ENCODE measurements around the gene KRT14.

Gene KRT14

DNA sequence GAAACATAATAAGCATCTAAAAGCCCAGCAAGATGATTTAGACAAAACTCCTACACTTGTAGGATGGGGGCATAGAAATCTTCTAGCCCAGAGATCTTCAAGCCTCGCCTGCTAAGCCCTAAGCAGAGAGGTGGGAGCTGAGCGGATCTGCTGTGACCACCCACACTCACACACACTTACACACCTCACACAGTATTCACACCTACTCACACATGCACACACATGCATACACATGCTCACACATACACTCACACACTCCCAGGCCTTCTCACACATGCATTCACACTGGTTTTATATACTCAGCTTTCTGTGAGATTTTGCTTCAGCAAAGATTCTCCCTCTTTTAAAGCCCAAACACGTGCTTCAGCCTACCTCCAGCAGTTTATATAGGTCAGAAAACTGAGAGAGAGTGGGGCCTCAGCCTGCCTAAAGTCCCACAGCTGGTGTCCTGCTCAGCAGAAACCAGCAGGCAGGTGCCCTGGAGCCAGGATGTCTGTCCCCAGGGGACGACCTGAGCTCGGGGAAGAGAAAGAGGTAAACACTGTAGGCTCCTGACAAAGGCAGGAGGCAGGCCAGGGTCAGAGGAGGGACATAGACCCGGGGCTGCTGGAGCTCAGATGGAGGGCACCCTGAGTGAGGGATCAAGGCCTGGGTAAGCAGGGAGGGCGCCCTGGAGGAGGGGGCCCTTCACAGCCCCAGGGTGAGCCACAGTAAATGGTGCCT, 46.6 kb downstream of the KRT14 start:
- H3K4me3 ChIP-seq (ENCODE audit: low read length in 2 of 2), result peak overlapping the region in 1 of 2 donors; percentile 55
- H2BK5ac ChIP-seq (ENCODE audit: low read length), result peak overlapping the region; percentile 3
- H4K91ac ChIP-seq (ENCODE audit: low read depth, low read length, poor library complexity), result no peak overlapping the region
- H3K23ac ChIP-seq (ENCODE audit: low read depth, low read length, poor library complexity), result no peak overlapping the region
- DNase-seq (ENCODE audit: low spot score), result no peak
- peaks cover 0 to 19% of the 10 kb centered on the region in 2 donors for H3K4me1 ChIP-seq (ENCODE audit: control insufficient read depth in 2 of 2, insufficient read depth in 1 of 2, low read depth in 1 of 2, low read length in 2 of 2)
- H3K27ac ChIP-seq (replicated peaks; ENCODE audit: low read length), result no peak overlapping the region
- no peak overlapping the region for H2BK12ac ChIP-seq (ENCODE audit: low read length)
- peaks cover 0 to 2% of the 10 kb centered on the region in 2 donors for H3K9me3 ChIP-seq (replicated peaks in 1 of 2; ENCODE audit: control insufficient read depth in 2 of 2, insufficient read depth in 1 of 2, low read depth in 1 of 2, low read length in 2 of 2)
- no peak overlapping the region for H3K14ac ChIP-seq (ENCODE audit: low read length)
- H2BK15ac ChIP-seq (ENCODE audit: low read length), result no peak overlapping the region
- no peak overlapping the region for H2AFZ ChIP-seq (ENCODE audit: low read length)
- H3K18ac ChIP-seq (ENCODE audit: low read length), result peak overlapping the region; percentile 45
- no peak overlapping the region for H3K4me2 ChIP-seq (ENCODE audit: insufficient read depth, low read length, poor library complexity, severe bottlenecking)
- H2AK5ac ChIP-seq (ENCODE audit: low read depth, low read length), result no peak overlapping the region
- H3K9ac ChIP-seq (ENCODE audit: low read depth, low read length, poor library complexity), result no peak overlapping the region
- peaks cover 0 to 5% (median 0%) of the 10 kb centered on the region in 3 experiments for H3K27me3 ChIP-seq (ENCODE audit: control insufficient read depth in 3 of 3, insufficient read depth in 3 of 3, low read depth in 1 of 3, low read length in 3 of 3)
- no peak overlapping the region for H2BK120ac ChIP-seq (ENCODE audit: low read depth, low read length)
- H3K79me1 ChIP-seq (ENCODE audit: low read depth, low read length), result no peaks in the 10 kb centered on the region
- no peak overlapping the region for H3K4ac ChIP-seq (ENCODE audit: low read length)
- no peaks in the 10 kb centered on the region for H3K36me3 ChIP-seq (replicated peaks in 1 of 2; ENCODE audit: control insufficient read depth in 2 of 2, insufficient read depth in 2 of 2, low read length in 2 of 2)
- WGBS, 2 donors (ENCODE audit: extremely low coverage in 2 of 2, insufficient read length in 2 of 2, insufficient replicate concordance in 1 of 2), result no CpG with 5 or more reads among the region's 7 CpGs
- H4K8ac ChIP-seq (ENCODE audit: low read depth, low read length), result no peak overlapping the region

DNA sequence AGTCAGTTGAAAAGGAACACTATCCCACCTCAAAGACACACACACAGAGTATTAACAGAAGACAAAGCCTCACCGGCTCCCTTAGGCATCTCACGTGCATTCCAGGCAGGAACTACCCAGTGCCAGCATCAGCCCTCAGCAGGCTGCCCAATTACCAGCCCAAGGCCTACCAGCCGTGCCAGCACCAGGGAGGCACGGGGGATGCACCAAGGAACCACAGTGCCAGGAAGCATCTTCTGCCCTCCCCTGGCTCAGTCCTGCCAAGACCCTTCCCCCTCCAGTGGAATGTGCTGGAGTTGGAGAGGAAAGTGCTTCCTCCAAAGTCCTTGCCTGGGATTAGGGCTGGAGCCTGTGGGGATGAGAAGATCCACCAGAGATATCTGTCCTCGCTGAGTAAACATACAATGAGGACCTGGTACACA, 47.6 kb downstream of the KRT14 start:
- no peak overlapping the region for H3K14ac ChIP-seq (ENCODE audit: low read length)
- H2BK5ac ChIP-seq (ENCODE audit: low read length), result peak overlapping the region; percentile 30
- peak overlapping the region; percentile 87 for H3K18ac ChIP-seq (ENCODE audit: low read length)
- no peak overlapping the region for H3K4me2 ChIP-seq (ENCODE audit: insufficient read depth, low read length, poor library complexity, severe bottlenecking)
- H3K9ac ChIP-seq (ENCODE audit: low read depth, low read length, poor library complexity), result no peak overlapping the region
- peaks cover 0 to 5% (median 0%) of the 10 kb centered on the region in 3 experiments for H3K27me3 ChIP-seq (ENCODE audit: control insufficient read depth in 3 of 3, insufficient read depth in 3 of 3, low read depth in 1 of 3, low read length in 3 of 3)
- H4K8ac ChIP-seq (ENCODE audit: low read depth, low read length), result no peak overlapping the region
- no peak overlapping the region for H3K4me3 ChIP-seq (ENCODE audit: low read length in 2 of 2)
- no peak for DNase-seq (ENCODE audit: low spot score)
- no peaks in the 10 kb centered on the region for H3K36me3 ChIP-seq (replicated peaks in 1 of 2; ENCODE audit: control insufficient read depth in 2 of 2, insufficient read depth in 2 of 2, low read length in 2 of 2)
- H3K23ac ChIP-seq (ENCODE audit: low read depth, low read length, poor library complexity), result no peak overlapping the region
- H2AK5ac ChIP-seq (ENCODE audit: low read depth, low read length), result peak overlapping the region; percentile 9
- peak overlapping the region; percentile 40 for H2BK15ac ChIP-seq (ENCODE audit: low read length)
- H4K91ac ChIP-seq (ENCODE audit: low read depth, low read length, poor library complexity), result no peak overlapping the region
- no peaks in the 10 kb centered on the region for H3K79me1 ChIP-seq (ENCODE audit: low read depth, low read length)
- peaks cover 0 to 2% of the 10 kb centered on the region in 2 donors for H3K9me3 ChIP-seq (replicated peaks in 1 of 2; ENCODE audit: control insufficient read depth in 2 of 2, insufficient read depth in 1 of 2, low read depth in 1 of 2, low read length in 2 of 2)
- WGBS, 2 donors (ENCODE audit: extremely low coverage in 2 of 2, insufficient read length in 2 of 2, insufficient replicate concordance in 1 of 2), result no CpG with 5 or more reads among the region's 5 CpGs
- H2BK12ac ChIP-seq (ENCODE audit: low read length), result no peak overlapping the region
- H3K4ac ChIP-seq (ENCODE audit: low read length), result no peak overlapping the region
- peak overlapping the region; percentile 48 for H2BK120ac ChIP-seq (ENCODE audit: low read depth, low read length)
- peaks cover 0 to 12% of the 10 kb centered on the region in 2 donors for H3K4me1 ChIP-seq (ENCODE audit: control insufficient read depth in 2 of 2, insufficient read depth in 1 of 2, low read depth in 1 of 2, low read length in 2 of 2)
- no peak overlapping the region for H3K27ac ChIP-seq (replicated peaks; ENCODE audit: low read length)
- no peak overlapping the region for H2AFZ ChIP-seq (ENCODE audit: low read length)

- Histone ChIP-seq H3K9ac (ENCODE audit: low read depth, low read length, poor library complexity) (no peak overlapping the region), H3K9me3 (replicated peaks in 1 of 2; ENCODE audit: control insufficient read depth in 2 of 2, insufficient read depth in 1 of 2, low read depth in 1 of 2, low read length in 2 of 2) (peaks cover 0 to 2% of the 10 kb centered on the region in 2 donors), H3K18ac (ENCODE audit: low read length) (peak overlapping the region; percentile 41), H3K4ac (ENCODE audit: low read length) (no peak overlapping the region), H3K79me1 (ENCODE audit: low read depth, low read length) (no peaks in the 10 kb centered on the region), H3K27ac (replicated peaks; ENCODE audit: low read length) (no peak overlapping the region), H4K91ac (ENCODE audit: low read depth, low read length, poor library complexity) (no peak overlapping the region), H4K8ac (ENCODE audit: low read depth, low read length) (no peak overlapping the region), H3K23ac (ENCODE audit: low read depth, low read length, poor library complexity) (no peak overlapping the region), H2BK15ac (ENCODE audit: low read length) (no peak overlapping the region), H3K14ac (ENCODE audit: low read length) (no peak overlapping the region), H2AK5ac (ENCODE audit: low read depth, low read length) (peak overlapping the region; percentile 9), H2BK120ac (ENCODE audit: low read depth, low read length) (peak overlapping the region; percentile 48), H3K4me2 (ENCODE audit: insufficient read depth, low read length, poor library complexity, severe bottlenecking) (no peak overlapping the region), H3K27me3 (ENCODE audit: control insufficient read depth in 3 of 3, insufficient read depth in 3 of 3, low read depth in 1 of 3, low read length in 3 of 3) (peaks cover 0 to 5% (median 0%) of the 10 kb centered on the region in 3 experiments), H3K36me3 (replicated peaks in 1 of 2; ENCODE audit: control insufficient read depth in 2 of 2, insufficient read depth in 2 of 2, low read length in 2 of 2) (no peaks in the 10 kb centered on the region), H2BK12ac (ENCODE audit: low read length) (peak overlapping the region; percentile 0), H3K4me3 (ENCODE audit: low read length in 2 of 2) (no peak overlapping the region), H3K4me1 (ENCODE audit: control insufficient read depth in 2 of 2, insufficient read depth in 1 of 2, low read depth in 1 of 2, low read length in 2 of 2) (peaks cover 0 to 12% of the 10 kb centered on the region in 2 donors), H2AFZ (ENCODE audit: low read length) (no peak overlapping the region), H2BK5ac (ENCODE audit: low read length) (peak overlapping the region; percentile 30)
- WGBS, 2 donors (ENCODE audit: extremely low coverage in 2 of 2, insufficient read length in 2 of 2, insufficient replicate concordance in 1 of 2), result no CpG with 5 or more reads among the region's 5 CpGs
- DNase-seq (ENCODE audit: low spot score), result no peak
Measured at GRCh38 chr17:41538565-41538991, 48.1 kb downstream of the KRT14 start.

GRCh38 chr17:41537990-41538389, 48.7 kb downstream of the KRT14 start:
- Histone ChIP-seq H2BK12ac (ENCODE audit: low read length) (peak overlapping the region; percentile 76), H3K9me3 (replicated peaks in 1 of 2; ENCODE audit: control insufficient read depth in 2 of 2, insufficient read depth in 1 of 2, low read depth in 1 of 2, low read length in 2 of 2) (peaks cover 0 to 2% of the 10 kb centered on the region in 2 donors), H3K18ac (ENCODE audit: low read length) (peak overlapping the region; percentile 60), H3K27me3 (ENCODE audit: control insufficient read depth in 3 of 3, insufficient read depth in 3 of 3, low read depth in 1 of 3, low read length in 3 of 3) (peaks cover 0 to 5% (median 0%) of the 10 kb centered on the region in 3 experiments), H2AFZ (ENCODE audit: low read length) (no peak overlapping the region), H3K4me1 (ENCODE audit: control insufficient read depth in 2 of 2, insufficient read depth in 1 of 2, low read depth in 1 of 2, low read length in 2 of 2) (peaks cover 0 to 12% of the 10 kb centered on the region in 2 donors), H3K36me3 (replicated peaks in 1 of 2; ENCODE audit: control insufficient read depth in 2 of 2, insufficient read depth in 2 of 2, low read length in 2 of 2) (no peaks in the 10 kb centered on the region), H3K4me2 (ENCODE audit: insufficient read depth, low read length, poor library complexity, severe bottlenecking) (no peak overlapping the region), H3K14ac (ENCODE audit: low read length) (no peak overlapping the region), H4K91ac (ENCODE audit: low read depth, low read length, poor library complexity) (no peak overlapping the region), H3K4ac (ENCODE audit: low read length) (no peak overlapping the region), H2BK120ac (ENCODE audit: low read depth, low read length) (no peak overlapping the region), H4K8ac (ENCODE audit: low read depth, low read length) (no peak overlapping the region), H3K27ac (replicated peaks; ENCODE audit: low read length) (no peak overlapping the region), H2BK5ac (ENCODE audit: low read length) (peak overlapping the region; percentile 20), H3K79me1 (ENCODE audit: low read depth, low read length) (no peaks in the 10 kb centered on the region), H2AK5ac (ENCODE audit: low read depth, low read length) (no peak overlapping the region), H2BK15ac (ENCODE audit: low read length) (peak overlapping the region; percentile 59), H3K23ac (ENCODE audit: low read depth, low read length, poor library complexity) (no peak overlapping the region), H3K4me3 (ENCODE audit: low read length in 2 of 2) (no peak overlapping the region), H3K9ac (ENCODE audit: low read depth, low read length, poor library complexity) (no peak overlapping the region)
- no peak for DNase-seq (ENCODE audit: low spot score)
- no CpG with 5 or more reads among the region's 9 CpGs for WGBS, 2 donors (ENCODE audit: extremely low coverage in 2 of 2, insufficient read length in 2 of 2, insufficient replicate concordance in 1 of 2)

Measured in neuronal stem cell (in vitro differentiated cells).